AG09319 (cell line): ENCODE data around the gene DDR2.

ENCODE experiments used
- DNase-seq: peaks from one replicate; pipeline ENCODE4 v3.0.0-alpha.2; 2010; ENCODE audit warnings: low read depth; ENCODE audit errors: extremely low read depth
- CTCF ChIP-seq: IDR thresholded peaks from 2 replicates; pipeline ENCODE4 v1.5.1; 2011; ENCODE audit warnings: low read depth, mild to moderate bottlenecking, inconsistent platforms, low read length, moderate library complexity

DDR2 gene

GRCh38 chr1:162629651-162630050 lies 2.6 kb upstream of the DDR2 start:
- DNase-seq = no peak
- TF ChIP-seq CTCF = no peak

DNA sequence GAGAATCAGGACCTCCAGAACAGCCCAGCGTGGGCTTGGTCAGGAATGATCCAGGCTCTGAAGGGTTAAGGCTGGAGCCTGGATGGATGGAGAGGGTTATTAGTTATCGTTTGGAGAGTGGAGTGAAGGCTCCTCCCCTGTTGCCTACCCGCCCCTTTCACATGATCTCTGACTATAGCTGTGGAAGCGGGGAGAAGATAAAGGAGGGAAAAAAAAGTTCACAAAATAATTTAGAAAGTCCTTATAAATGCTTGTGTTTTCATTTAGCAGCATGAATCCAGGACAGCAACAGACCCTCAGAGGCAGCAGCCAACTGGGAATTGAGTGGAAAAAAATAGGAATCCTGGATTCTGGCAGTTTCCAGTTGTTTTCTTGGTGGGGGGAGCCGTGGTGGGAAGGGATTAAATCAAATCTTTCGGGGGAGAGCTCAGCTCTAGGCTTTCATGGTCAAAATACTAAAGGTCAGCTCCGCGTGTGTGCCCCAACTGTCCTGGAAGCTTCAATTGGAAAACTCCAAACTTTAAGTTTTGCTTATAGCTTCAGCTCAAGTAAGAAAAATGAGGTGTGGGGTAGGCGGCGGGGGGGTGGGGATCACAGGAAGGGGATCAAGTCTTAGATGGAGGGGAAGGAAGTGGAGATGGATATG lies 595 bp upstream of the DDR2 start:
- no peak for DNase-seq

DNA sequence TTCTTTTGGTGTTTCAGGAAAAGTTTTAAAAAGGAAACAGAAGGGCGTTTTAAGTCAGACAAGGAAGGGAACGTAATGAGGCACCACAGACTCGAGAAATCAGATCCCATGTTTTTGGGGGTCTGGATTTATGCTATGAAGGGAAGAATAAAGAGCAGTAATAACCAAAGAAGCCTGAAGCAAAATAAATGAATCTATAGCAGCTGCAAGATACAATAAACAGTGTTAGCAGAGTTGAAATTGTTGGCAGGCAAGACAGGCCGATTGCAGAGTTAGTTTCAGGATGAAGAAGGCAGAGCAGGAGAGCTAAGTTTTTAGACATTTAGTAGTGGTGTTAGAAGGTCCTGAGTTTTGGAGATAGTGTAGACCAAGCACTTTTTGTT lies 425 bp downstream of the DDR2 start:
- no peak for TF ChIP-seq CTCF
- DNase-seq = no peak

More for the DNA sequence above, 595 bp upstream of the DDR2 start:
- TF ChIP-seq CTCF = no peak

- peak; percentile 34 for TF ChIP-seq CTCF
- no peak for DNase-seq
Measured at GRCh38 chr1:162633081-162633762, 958 bp downstream of the DDR2 start.

DNA sequence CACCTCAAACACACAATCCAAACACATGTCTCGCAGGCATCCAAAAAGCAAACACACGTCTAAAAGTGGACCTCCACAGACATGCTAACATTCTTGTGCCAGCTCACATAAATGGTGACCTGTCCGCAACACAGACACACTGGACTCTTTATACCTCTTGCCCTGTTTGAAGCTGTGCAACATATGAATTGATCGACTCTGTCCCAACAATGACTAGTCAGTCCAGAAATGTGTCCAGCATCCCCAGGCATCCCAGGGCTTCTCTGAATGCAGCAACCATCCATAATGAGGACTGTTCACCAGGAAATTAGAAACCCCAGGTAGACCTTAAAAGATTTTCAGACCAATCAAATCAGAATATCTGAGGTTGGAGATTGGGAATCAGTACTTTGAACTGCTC lies 3.2 kb downstream of the DDR2 start:
- TF ChIP-seq CTCF = no peak
- DNase-seq = no peak

DNA sequence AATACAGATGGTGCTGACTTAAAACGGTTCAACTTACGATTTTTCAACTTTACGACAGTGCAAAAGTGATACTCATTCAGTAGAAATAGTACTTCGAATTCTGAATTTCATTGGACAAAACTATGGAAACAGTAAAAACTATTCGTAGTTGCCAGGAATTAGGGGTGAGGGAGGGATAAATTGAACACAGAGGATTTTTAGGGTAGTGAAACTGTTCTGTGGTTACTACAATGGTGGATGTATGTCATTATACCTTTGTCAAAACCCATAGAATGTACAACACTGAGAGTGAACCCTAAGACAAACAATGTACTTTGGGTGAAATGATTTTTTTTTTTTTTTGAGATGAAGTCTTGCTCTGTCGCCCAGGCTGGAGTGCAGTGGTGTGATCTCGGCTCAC lies 7.5 kb downstream of the DDR2 start:
- no peak for DNase-seq
- TF ChIP-seq CTCF = no peak

GRCh38 chr1:162641114-162641513 lies 8.8 kb downstream of the DDR2 start:
- no peak for TF ChIP-seq CTCF
- DNase-seq = no peak
